GM18508 (cell line): Measurements from ENCODE around the gene EPS15.
"Not testable (repeated sequence)": the region's sequence is repeated elsewhere in the genome, so short reads cannot be mapped to it uniquely, and the experiment has no call there.

Experiments used
- ATAC-seq: cut with Tn5 transposase; IDR thresholded peaks from one replicate; pipeline ENCODE4 v1.9.1; 2021; ENCODE audit warnings: moderate number of reproducible peaks; ENCODE audit not compliant: insufficient read depth, unreplicated experiment

Gene EPS15

DNA sequence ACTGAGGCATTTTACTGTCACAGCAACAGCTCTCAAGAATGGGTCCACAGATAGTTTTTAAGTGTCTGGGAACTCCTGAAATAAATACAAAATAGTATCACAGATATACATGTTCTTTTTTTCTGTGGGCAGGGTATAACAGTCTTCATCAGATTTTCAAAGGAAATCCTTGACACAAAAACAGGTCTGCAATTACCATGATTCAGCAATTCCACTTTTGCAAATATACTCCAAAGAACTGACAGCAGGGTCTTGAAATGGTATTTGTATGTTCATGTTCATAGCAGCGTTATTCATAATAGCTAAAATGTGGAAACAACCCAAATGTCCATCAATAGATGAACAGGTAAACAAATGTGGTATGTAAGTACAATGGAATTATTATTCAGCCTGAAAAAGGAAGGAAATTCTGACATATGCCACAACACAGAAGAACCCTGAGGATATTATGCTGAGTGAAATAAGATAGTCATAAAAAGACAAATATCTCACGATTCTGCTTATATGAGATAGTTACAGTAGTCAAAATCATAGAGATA, 85.0 kb downstream of the EPS15 start:
- no peak for ATAC-seq

DNA sequence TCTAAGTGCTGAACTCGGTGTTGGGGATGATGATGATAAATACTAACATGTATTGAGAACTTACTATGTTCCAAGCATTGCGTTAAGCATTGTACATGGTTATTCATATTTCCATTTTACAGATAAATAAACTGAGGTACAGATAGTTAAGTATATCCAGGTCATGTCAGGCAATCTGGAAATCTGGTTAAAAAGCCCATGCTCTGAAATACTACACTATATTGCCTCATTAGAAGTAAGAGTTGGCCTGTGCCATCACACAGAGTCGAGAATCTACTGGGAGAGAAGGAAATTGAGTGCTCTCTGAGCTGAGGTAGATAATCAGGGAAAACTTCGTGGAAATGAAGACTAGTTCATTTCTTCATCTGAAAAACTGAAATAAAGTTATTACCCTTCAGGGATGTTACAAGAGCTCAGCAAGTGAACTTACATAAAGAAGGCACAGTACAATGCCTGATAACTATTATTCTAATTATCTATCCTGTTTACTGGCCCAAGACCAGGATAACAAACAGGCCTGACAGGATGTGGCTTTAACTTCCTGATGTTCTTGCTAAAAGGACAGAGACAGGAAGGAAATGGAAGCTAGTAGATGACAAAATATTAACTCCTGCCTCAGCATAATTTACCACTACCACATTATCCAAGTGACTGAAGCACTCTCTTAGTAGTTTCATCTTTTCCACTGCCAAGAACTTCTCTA, 85.6 kb downstream of the EPS15 start:
- ATAC-seq = no peak

DNA sequence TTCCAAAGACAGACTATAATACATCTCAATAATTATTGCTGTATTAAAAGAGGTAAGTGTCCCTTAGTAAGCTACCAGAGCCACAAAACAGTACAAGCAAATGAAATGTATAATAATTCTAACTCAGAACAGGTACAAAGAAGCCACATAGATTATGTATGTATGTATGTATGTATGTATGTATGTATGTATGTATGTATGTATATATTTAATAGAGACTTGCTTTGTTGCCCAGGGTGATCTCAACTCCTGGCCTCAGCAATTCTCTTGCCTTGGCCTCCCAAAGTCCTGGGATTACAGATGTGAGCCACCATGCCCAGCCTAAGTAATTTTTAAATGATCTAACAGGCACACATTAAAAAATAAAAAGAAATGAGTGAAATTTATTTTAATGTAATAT, 86.9 kb downstream of the EPS15 start:
- no peak for ATAC-seq

DNA sequence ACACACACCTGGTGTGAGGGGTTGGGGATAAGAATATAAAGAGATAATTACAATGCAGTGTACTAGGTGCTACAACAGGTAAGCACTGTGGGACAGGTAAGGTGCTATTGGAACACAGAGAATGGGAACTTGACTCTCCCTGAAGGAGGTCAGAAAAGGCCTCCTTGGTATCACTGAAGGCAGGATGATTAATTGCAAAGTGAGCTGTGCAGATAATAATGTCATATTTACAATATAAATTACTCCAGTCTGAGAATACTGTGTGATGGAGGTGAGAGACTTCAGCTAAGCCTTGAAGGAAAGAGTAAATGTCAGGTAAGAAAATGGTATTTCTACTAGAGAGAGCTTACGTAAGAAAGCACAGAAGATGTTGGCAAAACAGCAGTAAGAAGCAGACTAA, 91.6 kb downstream of the EPS15 start:
- no peak for ATAC-seq

DNA sequence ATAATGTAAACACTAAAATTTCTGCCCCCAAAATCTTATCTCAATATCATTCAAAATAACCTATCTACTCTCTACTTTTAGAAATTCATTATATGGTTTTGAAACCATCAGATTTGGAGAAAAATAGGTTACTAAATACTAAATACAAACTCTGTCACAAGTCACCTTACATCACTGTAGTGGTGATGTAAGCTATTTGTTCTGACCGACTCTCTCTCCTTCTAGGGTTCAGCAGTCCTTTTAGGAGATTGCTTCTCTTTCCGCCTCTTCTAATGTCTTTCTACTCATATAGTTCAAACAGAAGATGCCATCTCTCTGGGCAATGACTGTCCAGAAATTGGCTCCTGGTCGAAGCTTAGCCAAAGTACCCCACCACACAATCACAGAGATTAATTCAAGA, 93.1 kb downstream of the EPS15 start:
- no peak for ATAC-seq

DNA sequence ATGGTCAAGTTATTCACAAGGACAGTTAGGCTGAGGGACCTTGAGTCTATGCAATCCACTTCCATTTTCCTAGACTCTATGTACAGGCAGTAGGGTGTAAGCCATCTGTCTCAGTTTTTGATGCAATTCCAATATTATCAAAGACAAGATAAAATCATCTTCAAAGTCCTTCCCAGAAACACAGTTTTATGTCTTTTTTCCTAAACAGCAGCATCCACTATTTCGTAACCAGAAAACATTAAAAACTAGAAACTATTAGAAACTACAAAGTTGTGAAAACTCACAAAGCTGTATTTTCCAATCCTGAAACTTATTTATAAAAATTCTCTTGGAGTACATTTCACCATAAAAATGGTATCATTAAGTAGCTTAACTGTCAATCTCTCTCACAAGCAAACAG, 93.8 kb downstream of the EPS15 start:
- ATAC-seq = no peak

DNA sequence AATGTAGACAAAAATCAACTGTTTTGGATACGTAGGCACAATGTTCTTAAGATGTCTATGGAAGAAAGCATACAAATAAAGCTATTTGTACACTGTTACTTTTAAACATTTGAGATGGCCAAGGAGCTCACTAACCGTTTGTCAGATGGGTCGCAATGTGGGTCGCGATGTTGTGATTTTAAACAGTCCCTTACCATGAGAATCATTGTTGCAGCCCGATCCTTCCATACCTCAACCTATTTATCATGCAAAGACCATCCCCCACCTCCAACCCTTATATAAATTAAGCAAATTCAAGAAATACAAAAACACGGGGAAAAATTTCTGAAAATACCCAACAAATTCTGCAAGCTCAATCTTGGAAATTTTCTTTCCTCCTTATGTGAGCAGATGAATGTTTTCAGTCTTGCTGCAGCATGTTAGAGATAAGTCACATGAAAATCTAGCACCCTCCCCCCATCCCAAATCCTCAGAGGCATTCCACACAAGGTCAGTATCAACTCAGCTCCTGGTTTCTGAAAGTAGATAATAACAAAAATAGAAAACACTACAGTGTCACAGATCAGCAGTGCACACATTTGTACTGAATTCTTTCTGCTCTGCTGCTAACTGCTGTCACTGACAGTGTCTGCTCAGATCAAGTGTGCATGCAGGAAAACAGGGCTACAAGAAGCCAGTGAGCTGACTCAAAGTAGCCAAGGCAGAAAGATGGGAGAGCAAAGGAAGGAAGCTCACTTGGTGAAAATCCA, 95.8 kb downstream of the EPS15 start:
- ATAC-seq = no peak

DNA sequence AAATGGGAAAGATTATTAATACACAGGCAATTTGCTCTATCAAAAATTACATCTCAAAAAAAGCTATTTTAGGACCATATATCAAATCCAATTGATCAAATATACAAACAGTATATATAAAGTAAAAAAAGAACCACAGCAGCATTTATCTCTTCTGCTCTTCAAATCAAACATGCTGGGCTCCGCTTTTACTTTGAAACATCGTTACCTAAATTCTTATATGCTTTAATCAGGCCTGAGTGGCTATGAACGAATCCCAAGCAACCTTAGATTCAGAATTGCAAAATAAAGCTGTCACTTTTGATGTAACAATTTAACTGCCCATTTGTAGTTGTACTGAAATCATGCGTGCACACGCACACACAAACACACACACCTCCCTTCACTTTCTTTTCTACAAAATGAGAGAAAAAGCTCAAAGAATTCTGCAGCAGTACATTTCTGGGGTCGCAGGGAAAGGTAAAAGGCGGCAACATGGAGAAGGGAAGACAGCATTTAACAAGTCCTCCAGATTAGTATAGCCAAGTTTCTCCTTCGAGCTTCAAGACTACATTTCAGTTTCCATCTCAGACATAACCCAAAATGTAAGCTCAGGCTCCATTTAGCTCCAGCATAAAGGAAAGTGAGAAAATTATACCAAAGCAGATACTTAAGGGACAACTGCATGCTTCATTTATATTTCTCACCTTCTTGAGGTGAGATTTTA, 96.5 kb downstream of the EPS15 start:
- no peak for ATAC-seq

DNA sequence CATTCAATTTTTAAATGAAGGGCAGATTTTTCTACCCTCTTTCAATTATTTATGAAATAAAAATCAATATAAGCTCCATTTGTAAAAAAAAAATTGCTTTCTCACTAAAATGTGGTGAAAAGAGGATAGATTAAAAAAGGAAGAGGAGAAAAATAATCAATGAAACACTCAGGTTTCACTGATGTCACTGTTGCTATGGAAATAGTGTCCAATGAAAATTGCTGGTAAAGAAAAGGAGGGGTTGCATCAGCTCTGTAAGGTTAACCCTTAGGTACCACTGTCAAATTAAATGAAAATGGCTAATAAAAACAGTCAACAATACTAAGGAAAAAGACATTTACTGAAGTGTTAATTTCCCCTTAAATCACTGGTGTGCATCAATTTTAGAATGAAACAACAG, 97.1 kb downstream of the EPS15 start:
- ATAC-seq = no peak

DNA sequence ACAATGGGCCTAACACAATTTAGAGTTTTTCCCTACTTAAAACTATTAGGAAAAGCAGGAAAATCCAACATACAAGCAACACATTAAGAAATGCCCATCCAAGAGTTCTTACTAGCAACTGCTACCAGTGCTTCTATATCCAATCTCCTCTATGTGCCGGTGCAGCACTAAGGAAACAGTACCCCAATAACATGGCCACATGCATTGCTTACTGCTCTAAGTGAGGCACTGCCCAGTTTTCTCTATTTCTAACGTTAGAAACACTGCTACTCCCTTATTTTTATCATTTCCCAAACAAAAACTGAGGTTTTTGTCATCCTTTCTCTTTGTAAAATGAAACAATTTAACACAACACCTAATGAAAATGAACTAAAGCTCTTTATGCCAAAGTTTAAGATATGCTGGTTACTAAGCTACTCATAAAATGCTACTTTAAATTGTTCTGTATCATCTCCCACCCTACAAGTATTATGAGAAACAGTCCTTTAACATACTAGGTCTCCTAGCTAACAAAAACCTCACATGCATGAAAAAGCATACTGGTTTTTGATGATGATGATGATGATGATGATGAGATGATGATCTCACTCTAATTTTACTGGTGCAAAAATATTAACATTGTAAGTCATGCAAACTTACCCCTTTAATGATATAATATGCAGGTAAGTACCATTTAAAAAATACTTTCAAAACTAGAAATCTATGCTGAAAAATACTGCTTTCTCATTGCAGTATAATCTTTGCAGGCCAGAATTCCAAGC, 98.0 kb downstream of the EPS15 start:
- no peak for ATAC-seq

DNA sequence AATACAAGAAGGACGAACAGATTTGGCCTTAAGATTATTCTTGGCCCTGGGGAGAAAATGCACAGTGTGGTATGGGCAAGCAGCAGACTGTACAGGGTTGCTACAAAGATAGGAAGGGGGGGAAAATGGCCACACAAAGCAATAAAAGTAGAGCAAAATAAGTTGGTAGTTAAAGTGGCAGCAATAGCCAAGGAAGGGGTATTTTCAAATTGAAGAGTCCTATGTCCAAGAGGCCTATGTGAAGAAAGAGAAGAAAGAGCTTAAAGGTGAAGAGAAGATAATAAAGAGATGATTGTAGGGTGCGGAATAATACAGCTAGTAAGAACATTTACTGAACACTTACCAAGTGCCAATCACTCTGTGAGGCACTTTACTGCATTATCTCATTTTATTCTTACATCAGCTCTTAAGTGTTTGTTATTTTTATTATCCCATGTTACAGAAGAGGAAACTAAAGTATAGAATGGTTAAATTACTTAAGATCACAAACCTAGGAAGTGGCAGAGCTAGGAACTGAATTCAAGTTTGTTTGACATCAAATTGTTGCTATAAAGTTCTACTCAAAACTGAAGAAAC, 100.6 kb downstream of the EPS15 start:
- no peak for ATAC-seq

DNA sequence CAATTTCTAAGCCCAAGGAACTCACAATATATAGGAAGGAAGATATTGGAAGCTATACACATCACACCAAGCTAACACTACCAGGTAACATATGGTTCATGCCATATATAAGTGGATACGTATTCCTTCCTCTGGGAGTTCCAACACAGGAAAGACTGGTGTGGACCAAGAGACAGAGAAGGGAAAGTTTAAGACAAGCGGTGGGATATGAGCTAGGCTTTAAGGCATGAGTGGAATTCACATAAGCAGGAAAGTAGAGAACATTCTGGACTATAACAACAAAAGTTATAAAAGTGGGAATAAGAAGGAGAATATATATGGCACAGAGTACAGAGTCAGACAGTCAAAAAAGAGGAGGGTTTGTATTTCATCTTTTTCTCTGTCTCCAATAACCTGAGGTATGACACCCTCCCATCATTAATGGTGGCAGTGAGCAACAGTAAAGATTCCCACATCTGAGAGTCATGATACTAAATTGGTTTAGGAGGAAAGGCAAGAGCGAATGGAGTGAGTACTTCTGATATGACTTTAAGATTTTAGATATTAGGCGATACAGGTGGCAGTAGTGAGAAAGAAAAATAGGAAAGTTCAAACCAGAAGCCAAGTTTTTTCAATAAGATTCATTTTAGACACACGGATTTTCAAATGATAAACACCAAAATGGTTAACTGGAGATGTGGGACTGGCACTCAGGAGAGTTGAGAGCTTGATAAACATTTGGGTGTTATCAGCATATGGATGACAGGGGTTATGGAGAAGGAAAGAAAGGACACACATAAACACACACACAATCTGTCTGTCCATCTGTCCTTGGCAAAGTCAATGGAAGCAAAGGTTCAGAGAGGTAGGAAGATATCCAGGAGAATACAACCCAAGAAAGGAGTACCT, 101.3 kb downstream of the EPS15 start:
- no peak for ATAC-seq

DNA sequence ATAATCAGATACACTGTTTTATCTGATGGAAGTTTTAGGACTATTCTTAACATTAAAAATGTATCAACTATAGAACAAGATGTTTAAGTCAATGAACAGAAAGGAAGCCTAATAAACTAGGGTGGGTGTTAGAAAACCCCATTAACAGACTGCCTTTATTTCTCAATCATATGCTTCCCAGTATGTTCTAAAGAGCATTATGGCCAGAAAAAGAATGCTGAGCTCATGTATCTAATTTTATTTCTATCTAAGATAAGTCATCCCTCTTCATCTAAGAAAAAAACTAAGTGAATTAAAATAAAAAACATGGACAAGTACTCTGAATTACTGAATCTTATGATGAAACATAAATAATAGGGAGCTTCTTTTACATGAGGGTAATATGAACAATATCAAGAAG, 102.2 kb downstream of the EPS15 start:
- ATAC-seq = no peak

DNA sequence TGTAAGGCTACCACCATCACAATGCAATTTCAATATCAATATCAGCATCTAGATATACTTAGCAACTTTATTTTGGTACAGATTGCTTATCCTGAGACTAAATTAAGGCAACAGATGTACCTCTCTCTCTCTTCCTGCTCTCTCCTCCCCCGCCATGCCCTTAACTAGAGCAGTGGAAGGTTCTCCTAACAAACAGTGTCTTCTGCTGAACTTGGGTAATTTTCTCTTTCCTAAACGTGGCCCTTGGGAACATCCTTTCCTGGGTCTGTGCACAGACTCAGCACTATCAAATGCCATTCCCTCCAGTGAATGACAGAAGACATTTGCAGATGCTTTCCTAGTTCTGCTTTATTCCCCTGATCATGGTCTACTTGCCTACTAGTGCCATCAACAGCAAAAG, 103.1 kb downstream of the EPS15 start:
- ATAC-seq = no peak

DNA sequence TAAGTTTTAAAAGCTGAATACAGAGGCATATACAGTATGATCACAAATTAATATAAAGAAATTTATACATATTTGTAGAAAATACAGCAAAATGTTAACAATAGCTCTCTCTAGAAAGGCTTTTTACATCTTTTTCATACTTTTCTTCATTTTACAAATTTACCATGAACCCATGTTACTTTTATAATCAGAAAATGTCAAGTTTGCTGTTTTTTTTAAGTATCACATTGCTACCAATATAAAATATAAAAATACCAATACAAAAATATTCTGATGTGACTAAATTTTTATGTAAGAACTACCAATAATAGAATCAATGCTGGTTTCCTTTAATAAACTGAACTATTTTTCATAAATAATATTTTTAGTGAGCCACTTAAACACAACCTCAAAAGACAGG, 104.3 kb downstream of the EPS15 start:
- no peak for ATAC-seq

DNA sequence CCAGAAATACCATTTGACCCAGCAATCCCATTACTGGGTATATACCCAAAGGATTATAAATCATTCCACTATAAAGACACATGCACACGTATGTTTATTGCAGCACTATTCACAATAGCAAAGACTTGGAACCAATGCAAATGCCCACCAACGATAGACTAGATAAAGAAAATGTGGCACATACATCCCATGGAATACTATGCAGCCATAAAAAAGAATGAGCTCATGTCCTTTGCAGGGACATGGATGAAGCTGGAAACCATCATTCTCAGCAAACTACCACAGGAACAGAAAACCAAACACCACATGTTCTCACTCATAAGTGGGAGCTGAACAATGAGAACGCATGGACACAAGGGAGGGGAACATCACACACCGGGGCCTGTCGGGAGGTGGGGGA, 107.2 kb downstream of the EPS15 start:
- ATAC-seq = not testable (repeated sequence)

DNA sequence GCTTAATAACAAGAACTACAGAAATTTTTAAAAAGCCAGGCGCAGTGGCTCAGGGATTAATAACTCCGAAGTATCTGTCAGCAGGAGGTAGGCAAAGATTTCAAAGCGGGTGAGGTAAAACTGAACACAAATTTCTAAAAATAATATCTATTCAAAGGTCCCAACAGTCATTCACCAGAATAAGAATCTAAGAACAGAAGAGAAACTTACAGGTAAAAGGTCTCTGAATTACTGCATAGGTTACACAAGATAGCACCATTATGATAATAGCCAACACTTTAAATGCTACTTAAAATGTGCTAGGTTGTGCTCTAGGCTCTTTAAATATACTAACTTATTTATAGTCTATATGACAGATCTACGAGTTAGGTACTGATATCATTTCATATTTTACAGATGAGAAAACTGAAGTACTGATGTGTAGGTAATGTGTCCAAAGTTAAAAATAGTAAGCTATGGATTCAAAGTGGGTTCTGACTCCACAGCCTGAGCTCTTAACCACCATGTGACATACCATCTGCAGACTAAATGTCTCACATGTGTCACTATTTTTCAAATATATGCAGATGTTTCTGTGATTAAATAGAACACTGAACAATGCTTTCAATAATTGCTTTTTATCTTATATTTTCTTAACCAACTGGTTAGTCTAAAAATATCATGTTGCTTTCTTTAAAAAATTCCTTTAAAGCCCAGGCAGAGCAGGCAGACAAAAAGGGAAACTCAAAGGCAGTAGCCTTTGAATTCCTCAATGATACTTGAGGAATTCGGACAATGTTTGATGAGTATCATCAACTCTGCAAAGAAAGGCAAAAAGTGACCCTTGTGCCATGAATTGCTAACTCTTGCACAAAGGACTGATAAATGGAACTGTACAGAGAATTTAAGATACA, 108.3 kb downstream of the EPS15 start:
- no peak for ATAC-seq
